AG10803 (cell line): Measurements from ENCODE around the gene GPR42.

Experiments used
- DNase-seq: peaks from one replicate; pipeline ENCODE4 v3.0.0; 2010; ENCODE audit warnings: low read depth
- H3K4me3 ChIP-seq: 2 replicates; pipeline ENCODE4 v1.5.1; 2011; ENCODE audit warnings: mild to moderate bottlenecking, low read length, control low read depth
- CTCF ChIP-seq: conservative IDR thresholded peaks from 2 replicates; pipeline ENCODE4 v1.5.1; 2011; ENCODE audit warnings: mild to moderate bottlenecking, low read length, control low read depth, inconsistent platforms

GPR42 gene

GRCh38 chr19:35347171-35347929, 23.5 kb upstream of the GPR42 start, which contains the start of gene FFAR1:
TSS of gene FFAR1 (plus strand) at chr19:35347902. CDS start at chr19:35351552, 3,650 bp downstream.
- TF ChIP-seq CTCF: no peak
- H3K4me3 ChIP-seq: no peak within 1 kb of the TSS
- no peak for DNase-seq

GRCh38 chr19:35347930-35348298, 23.0 kb upstream of the GPR42 start:
- no peak for TF ChIP-seq CTCF
- DNase-seq: no peak
- no peak overlapping the region for H3K4me3 ChIP-seq

GRCh38 chr19:35348911-35349611, 21.8 kb upstream of the GPR42 start:
- TF ChIP-seq CTCF: no peak
- H3K4me3 ChIP-seq: no peak overlapping the region
- no peak for DNase-seq

GRCh38 chr19:35349614-35350521, 21.0 kb upstream of the GPR42 start:
- TF ChIP-seq CTCF: no peak
- DNase-seq: no peak
- H3K4me3 ChIP-seq: no peak overlapping the region

- H3K4me3 ChIP-seq: no peak overlapping the region
- DNase-seq: no peak
- no peak for TF ChIP-seq CTCF
These were observed 20.3 kb upstream of the GPR42 start for GRCh38 chr19:35350591-35350990.

GRCh38 chr19:35351411-35352176, 19.3 kb upstream of the GPR42 start:
- no peak for DNase-seq
- no peak for TF ChIP-seq CTCF
- no peak overlapping the region for H3K4me3 ChIP-seq
